SK-N-MC (cell line): ENCODE results near the gene MEIOB.

Experiments
- EZH2 ChIP-seq: fragments of 200-600 bp; sonication (generic); IDR thresholded peaks from one replicate; pipeline ENCODE4 v1.6.1; 2017; ENCODE audit warnings: antibody characterized with exemption
- POLR2AphosphoS5 ChIP-seq: IDR thresholded peaks from 2 replicates; pipeline ENCODE4 v1.6.1; 2012; ENCODE audit warnings: mild to moderate bottlenecking, low read depth, low read length, borderline replicate concordance

- TF ChIP-seq EZH2 = no peak
- TF ChIP-seq POLR2AphosphoS5 = no peak
Measured at GRCh38 chr16:1850981-1851380, 21.0 kb downstream of the MEIOB start.
